Endothelial cell of umbilical vein (primary cell): Measurements from ENCODE around the gene PRDM16. TPM values are rescaled to one million over a fixed set of nuclear protein-coding genes. Genes with fewer than 3 reads are reported as not detected.

Experiments used
- BruUV-seq: library from RNA; stranded (reverse); fragments of 400-500 nt; replicated peaks from 2 replicates; lab custom pipeline; 2021; lab: Mats Ljungman, UMichigan
- CTCF ChIA-PET: fragments of 300-600, 350-600 bp; sonication (Branson Sonifier 250); formaldehyde crosslinking; loops from one replicate; lab custom pipeline; 2021; ENCODE audit warnings: antibody characterized with exemption, inconsistent platforms; lab: Charles Lee
- POLR2A ChIA-PET: fragments of 300-600, 350-600 bp; sonication (Branson Sonifier 250); formaldehyde crosslinking; loops from one replicate; lab custom pipeline; 2021; ENCODE audit warnings: antibody characterized with exemption, inconsistent platforms; lab: Charles Lee
- DNase-seq: peaks from one replicate; pipeline ENCODE4 v3.0.0-alpha.2; 2011; ENCODE audit warnings: low read depth, low spot score
- FAIRE-seq: peaks from 2 replicates; lab custom pipeline; 2011; peaks lifted over from hg19 to GRCh38; lab: Jason Lieb, UNC
- H2AFZ ChIP-seq: 2 replicates; pipeline ENCODE4 v1.6.0; 2012; ENCODE audit warnings: low read depth, low read length, control low read depth, inconsistent platforms
- H3K27ac ChIP-seq: 2 replicates; pipeline ENCODE4 v1.5.1; 2011; ENCODE audit warnings: low read depth, mild to moderate bottlenecking, control low read depth, low read length, moderate library complexity; ENCODE audit not compliant: insufficient read depth
- H3K27me3 ChIP-seq, 2 experiments: 2 replicates each; pipeline versions ENCODE4 v1.6.0 to v1.6.1; 2011; ENCODE audit warnings: low read length in 2 of 2, mixed read lengths in 1 of 2; ENCODE audit not compliant: control insufficient read depth in 2 of 2, insufficient read depth in 2 of 2
- H3K36me3 ChIP-seq, 2 experiments: 2 replicates in 1 of 2; 3 replicates in 1 of 2; pipeline ENCODE4 v1.5.1; 2011; ENCODE audit warnings: low read length in 2 of 2, mild to moderate bottlenecking in 1 of 2, moderate library complexity in 1 of 2; ENCODE audit not compliant: control insufficient read depth in 2 of 2, insufficient read depth in 2 of 2; ENCODE audit errors: extremely low read depth in 1 of 2
- H3K4me1 ChIP-seq: 3 replicates; pipeline ENCODE4 v1.5.1; 2011; ENCODE audit warnings: mild to moderate bottlenecking, low read length; ENCODE audit not compliant: control insufficient read depth, insufficient read depth; ENCODE audit errors: extremely low read depth
- H3K4me2 ChIP-seq: 2 replicates; pipeline ENCODE4 v1.6.1; 2011; ENCODE audit warnings: low read length, control low read depth, mixed read lengths; ENCODE audit not compliant: insufficient read depth
- H3K4me3 ChIP-seq, 3 experiments: fragments of 200-600 bp in 1 of 3; sonication (generic), shearing (Covaris generic) in 1 of 3; replicated peaks in 1 of 3; 2 replicates each; pipeline ENCODE4 v1.5.1; 2011 to 2016; ENCODE audit warnings: control low read depth in 3 of 3, low read length in 3 of 3, mild to moderate bottlenecking in 2 of 3, inconsistent platforms in 1 of 3, low read depth in 1 of 3, moderate library complexity in 1 of 3; ENCODE audit not compliant: insufficient read depth in 1 of 3
- H3K79me2 ChIP-seq: 2 replicates; pipeline ENCODE4 v1.6.0; 2012; ENCODE audit warnings: low read length, inconsistent platforms; ENCODE audit not compliant: control insufficient read depth, insufficient read depth
- H3K9ac ChIP-seq: replicated peaks from 2 replicates; pipeline ENCODE3; 2011; ENCODE audit warnings: low read length, control low read depth; ENCODE audit not compliant: insufficient read depth; ENCODE audit errors: extremely low read depth
- H3K9me1 ChIP-seq: replicated peaks from 3 replicates; pipeline ENCODE4 v1.6.0; 2011; ENCODE audit warnings: mild to moderate bottlenecking, low read length; ENCODE audit not compliant: control insufficient read depth, insufficient read depth; ENCODE audit errors: extremely low read depth
- H3K9me3 ChIP-seq: replicated peaks from 2 replicates; pipeline ENCODE4 v1.5.1; 2012; ENCODE audit warnings: low read length, inconsistent platforms; ENCODE audit not compliant: control insufficient read depth, insufficient read depth
- H4K20me1 ChIP-seq: replicated peaks from 2 replicates; pipeline ENCODE3; 2011; ENCODE audit warnings: mild to moderate bottlenecking, low read length; ENCODE audit not compliant: control insufficient read depth, insufficient read depth; ENCODE audit errors: extremely low read depth
- EZH2 ChIP-seq: IDR thresholded peaks from 2 replicates; pipeline ENCODE4 v1.6.1; 2012; ENCODE audit warnings: borderline replicate concordance, low read depth, mild to moderate bottlenecking, moderate library complexity, low read length, inconsistent platforms; ENCODE audit not compliant: severe bottlenecking
- FOS ChIP-seq: IDR thresholded peaks from 2 replicates; pipeline ENCODE4 v1.6.1; 2011; ENCODE audit warnings: mild to moderate bottlenecking, low read length, moderate library complexity, borderline replicate concordance; ENCODE audit not compliant: insufficient read depth
- GATA2 ChIP-seq: IDR thresholded peaks from 2 replicates; pipeline ENCODE4 v1.7.0; 2011; ENCODE audit warnings: low read depth, mild to moderate bottlenecking, moderate library complexity, mixed read lengths, low read length; ENCODE audit not compliant: insufficient read length, insufficient read depth
- JUN ChIP-seq: IDR thresholded peaks from 2 replicates; pipeline ENCODE4 v1.6.1; 2011; ENCODE audit warnings: borderline replicate concordance, low read depth; ENCODE audit not compliant: insufficient read length, insufficient read depth
- MYC ChIP-seq: IDR thresholded peaks from one replicate; pipeline ENCODE4 v1.6.1; 2011; ENCODE audit warnings: mild to moderate bottlenecking, low read depth, low read length
- POLR2A ChIP-seq: IDR thresholded peaks from 2 replicates; pipeline ENCODE4 v1.6.1; 2012; ENCODE audit warnings: low read depth, mild to moderate bottlenecking, control low read depth, low read length
- POLR2AphosphoS5 ChIP-seq: IDR thresholded peaks from 2 replicates; pipeline ENCODE4 v1.6.1; 2012; ENCODE audit warnings: low read depth, mild to moderate bottlenecking, control low read depth, low read length, moderate library complexity; ENCODE audit not compliant: insufficient read depth
- dilution Hi-C: fragments of 300-500 bp; cut with MboI; formaldehyde crosslinking; loops from one replicate; pipeline ENCODE4 v1.15.0; 2019; ENCODE audit warnings: low sequenced_read_pairs; ENCODE audit not compliant: extremely low pct_ligation_motif_present
- intact Hi-C: fragments of 100-400 bp; cut with micrococcal nuclease; formaldehyde crosslinking; loops from one replicate; pipeline ENCODE4 v1.10.0; 2022
- polyA plus RNA-seq, 4 experiments: library from polyadenylated mRNA; depleted of rRNA in 3 of 4; stranded (reverse) in 3 of 4; unstranded in 1 of 4; fragments of >200 nt; gene quantifications; 2 replicates each; pipeline versions ENCODE4 v1.2.1 to v1.2.3, GENCODE V29; 2011 to 2012; ENCODE audit warnings: missing spikeins in 1 of 4
- total RNA-seq: library from RNA; stranded (reverse); gene quantifications from 2 replicates; pipeline ENCODE4 v1.2.3, GENCODE V29; 2021
- TF ChIP-seq, protein P1 (sequence below): IDR thresholded peaks from 2 replicates; pipeline ENCODE4 v1.6.1; 2011; ENCODE audit not compliant: insufficient read depth, insufficient read length
- TF ChIP-seq, protein P2 (sequence below), 2 donors: IDR thresholded peaks; 1 replicate in 1 of 2; 2 replicates in 1 of 2; pipeline ENCODE4 v1.5.1; 2011; ENCODE audit warnings: low read length in 2 of 2, mild to moderate bottlenecking in 2 of 2, moderate library complexity in 2 of 2, control low read depth in 1 of 2, inconsistent platforms in 1 of 2, low read depth in 1 of 2; ENCODE audit not compliant: insufficient read depth in 1 of 2; ENCODE audit errors: extremely low read depth in 1 of 2

The PRDM16 gene
- total and polyA plus RNA-seq, 2 donors (not counting 3 experiments of a cell fraction or from before 2014, with no cell fraction given), result not detected

DNA sequence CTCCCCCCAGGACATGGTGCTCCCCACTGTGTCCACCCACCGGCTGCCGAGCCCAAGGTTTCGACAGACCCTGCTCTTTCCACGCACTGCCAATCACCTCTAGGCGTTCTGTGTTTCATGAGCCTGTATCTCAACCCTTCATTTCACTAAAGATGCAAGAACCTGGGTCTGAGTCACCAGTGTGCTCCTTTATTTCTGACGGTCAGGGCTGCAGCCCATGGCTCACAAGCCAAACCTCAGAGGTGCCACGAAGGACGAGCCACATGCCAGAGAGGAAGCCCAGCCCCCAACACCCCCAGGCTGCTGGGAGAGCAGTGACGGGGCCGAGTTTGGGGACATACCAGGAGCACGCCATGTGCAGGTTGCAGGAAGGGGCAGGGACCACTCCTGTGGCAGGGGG lies 306.2 kb downstream of the PRDM16 start:
- Histone ChIP-seq H3K4me1 (no peaks in the 10 kb centered on the region), H3K9ac (no peak overlapping the region), H4K20me1 (no peaks in the 10 kb centered on the region), H3K9me3 (no peaks in the 10 kb centered on the region), H3K27ac (no peak overlapping the region), H3K4me2 (no peak overlapping the region), H3K9me1 (no peaks in the 10 kb centered on the region), H3K27me3 (no peaks in the 10 kb centered on the region), H3K4me3 (no peak overlapping the region), H3K79me2 (no peaks in the 10 kb centered on the region), H2AFZ (no peak overlapping the region), H3K36me3 (no peaks in the 10 kb centered on the region)
- FAIRE-seq (no peak), DNase-seq (no peak)
- dilution Hi-C loops, result no loop called here
- intact Hi-C loops, result no loop called here
- BruUV-seq, result no TSS peak
- no peak for TF ChIP-seq GATA2
- TF ChIP-seq MYC, result no peak
- TF ChIP-seq, protein P1, sequence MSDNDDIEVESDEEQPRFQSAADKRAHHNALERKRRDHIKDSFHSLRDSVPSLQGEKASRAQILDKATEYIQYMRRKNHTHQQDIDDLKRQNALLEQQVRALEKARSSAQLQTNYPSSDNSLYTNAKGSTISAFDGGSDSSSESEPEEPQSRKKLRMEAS, result no peak
- no peak for TF ChIP-seq JUN
- no peak for TF ChIP-seq EZH2
- TF ChIP-seq, protein P2, sequence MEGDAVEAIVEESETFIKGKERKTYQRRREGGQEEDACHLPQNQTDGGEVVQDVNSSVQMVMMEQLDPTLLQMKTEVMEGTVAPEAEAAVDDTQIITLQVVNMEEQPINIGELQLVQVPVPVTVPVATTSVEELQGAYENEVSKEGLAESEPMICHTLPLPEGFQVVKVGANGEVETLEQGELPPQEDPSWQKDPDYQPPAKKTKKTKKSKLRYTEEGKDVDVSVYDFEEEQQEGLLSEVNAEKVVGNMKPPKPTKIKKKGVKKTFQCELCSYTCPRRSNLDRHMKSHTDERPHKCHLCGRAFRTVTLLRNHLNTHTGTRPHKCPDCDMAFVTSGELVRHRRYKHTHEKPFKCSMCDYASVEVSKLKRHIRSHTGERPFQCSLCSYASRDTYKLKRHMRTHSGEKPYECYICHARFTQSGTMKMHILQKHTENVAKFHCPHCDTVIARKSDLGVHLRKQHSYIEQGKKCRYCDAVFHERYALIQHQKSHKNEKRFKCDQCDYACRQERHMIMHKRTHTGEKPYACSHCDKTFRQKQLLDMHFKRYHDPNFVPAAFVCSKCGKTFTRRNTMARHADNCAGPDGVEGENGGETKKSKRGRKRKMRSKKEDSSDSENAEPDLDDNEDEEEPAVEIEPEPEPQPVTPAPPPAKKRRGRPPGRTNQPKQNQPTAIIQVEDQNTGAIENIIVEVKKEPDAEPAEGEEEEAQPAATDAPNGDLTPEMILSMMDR (IDR thresholded peaks at IDR 0.05; ENCODE audit: extremely low read depth in 1 of 2, insufficient read depth in 1 of 2, low read depth in 1 of 2, low read length in 2 of 2), result no peak
- TF ChIP-seq POLR2AphosphoS5, result no peak
- no peak for TF ChIP-seq POLR2A
- TF ChIP-seq FOS, result no peak
- POLR2A ChIA-PET, result no interaction called here
- CTCF ChIA-PET, result no interaction called here
